ENCODE data around the gene SH3GL3. TPM values are rescaled to one million over a fixed set of nuclear protein-coding genes. Genes with fewer than 3 reads are reported as not detected.

Gene SH3GL3
- total and polyA plus RNA-seq, 2 of the 4 experiments (the other 2 are of a cell fraction) = not detected

GRCh38 chr15:83499476-83499875 is 52.3 kb downstream of the SH3GL3 start:
- H3K27me3 ChIP-seq (ENCODE audit: control insufficient read depth, insufficient read depth, low read length) = no peaks in the 10 kb centered on the region
- H3K18ac ChIP-seq (ENCODE audit: low read depth, low read length) = no peak overlapping the region
- intact Hi-C loops (cut with micrococcal nuclease) = no loop called here
- ChIA-PET CTCF (no interaction called here), POLR2A (ENCODE audit: unreplicated experiment) (no interaction called here)
- no peak overlapping the region for H2BK20ac ChIP-seq (ENCODE audit: low read depth, low read length)
- H3K23ac ChIP-seq (ENCODE audit: low read depth, low read length) = no peak overlapping the region
- no peak overlapping the region for H3K14ac ChIP-seq (replicated peaks; ENCODE audit: low read depth, low read length)
- H4K91ac ChIP-seq (ENCODE audit: insufficient read depth, low read depth, low read length) = no peak overlapping the region
- no peak for DNase-seq
- ATAC-seq (ENCODE audit: low read depth) = no peak
- H2BK5ac ChIP-seq (ENCODE audit: low read depth, low read length, poor library complexity, severe bottlenecking) = no peak overlapping the region
- H3K56ac ChIP-seq (ENCODE audit: extremely low read depth, insufficient read depth, low read length) = no peak overlapping the region
- BruUV-seq (replicated peaks) = no TSS peak
- no peak overlapping the region for H4K8ac ChIP-seq (ENCODE audit: low read depth in 2 of 2, low read length in 2 of 2)
- in situ Hi-C loops (cut with MboI; ENCODE audit: low sequenced_read_pairs) = no loop called here
- no peak overlapping the region for H3K4me2 ChIP-seq (ENCODE audit: low read depth, low read length)
- H3K27ac ChIP-seq (ENCODE audit: insufficient read depth, low read length) = no peak overlapping the region
- peaks cover 6% of the 10 kb centered on the region for H3K9me3 ChIP-seq (ENCODE audit: control insufficient read depth, insufficient read depth, low read length)
- H4K20me1 ChIP-seq (ENCODE audit: insufficient read depth, low read length) = no peaks in the 10 kb centered on the region
- no peak overlapping the region for H2BK15ac ChIP-seq (ENCODE audit: low read depth, low read length)
- no peak overlapping the region for H2AK5ac ChIP-seq (ENCODE audit: low read depth, low read length)
- no peak overlapping the region for H3K9ac ChIP-seq (ENCODE audit: low read depth, low read length)
- H3K9me1 ChIP-seq (ENCODE audit: insufficient read depth, low read length) = no peaks in the 10 kb centered on the region
- no peaks in the 10 kb centered on the region for H3K4me1 ChIP-seq (ENCODE audit: control insufficient read depth, insufficient read depth, low read length)
- dilution Hi-C loops (cut with HindIII; ENCODE audit: low sequenced_read_pairs, unreplicated experiment) = no loop called here
- H3K36me3 ChIP-seq (ENCODE audit: control insufficient read depth, insufficient read depth, low read length) = no peaks in the 10 kb centered on the region
- no CpG with 5 or more reads among the region's 2 CpGs for WGBS, 2 experiments (ENCODE audit: extremely low coverage in 2 of 2, insufficient read length in 1 of 2)
- H3K4me3 ChIP-seq (ENCODE audit: insufficient read depth, low read depth, low read length) = no peak overlapping the region
- no peaks in the 10 kb centered on the region for H3K79me1 ChIP-seq (ENCODE audit: low read depth in 1 of 2, low read length in 2 of 2)
- no peak overlapping the region for H3K4ac ChIP-seq (ENCODE audit: low read depth, low read length)
- H2AFZ ChIP-seq (replicated peaks; ENCODE audit: low read length, poor library complexity) = no peak overlapping the region
- no peak overlapping the region for H2AK9ac ChIP-seq (replicated peaks; ENCODE audit: low read depth, low read length, poor library complexity)
- TF ChIP-seq RAD21 (IDR thresholded peaks at IDR 0.05; ENCODE audit: low read length) (no peak), ELK1 (IDR thresholded peaks at IDR 0.05; ENCODE audit: borderline replicate concordance, low read depth, low read length) (no peak), BHLHE40 (IDR thresholded peaks at IDR 0.05; ENCODE audit: low read depth, low read length) (no peak), SMC3 (IDR thresholded peaks at IDR 0.05; ENCODE audit: low read depth, low read length) (no peak), MAZ (IDR thresholded peaks at IDR 0.05; ENCODE audit: borderline replicate concordance, low read depth, low read length) (no peak), CHD1 (IDR thresholded peaks at IDR 0.05; ENCODE audit: low read depth, low read length) (no peak), CEBPB (IDR thresholded peaks at IDR 0.05; ENCODE audit: low read depth, low read length) (no peak), NFE2L2 (IDR thresholded peaks at IDR 0.05; ENCODE audit: low read depth, low read length) (no peak), MAFK (IDR thresholded peaks at IDR 0.05; ENCODE audit: low read depth, low read length) (no peak)
- TF ChIP-seq, protein P1, sequence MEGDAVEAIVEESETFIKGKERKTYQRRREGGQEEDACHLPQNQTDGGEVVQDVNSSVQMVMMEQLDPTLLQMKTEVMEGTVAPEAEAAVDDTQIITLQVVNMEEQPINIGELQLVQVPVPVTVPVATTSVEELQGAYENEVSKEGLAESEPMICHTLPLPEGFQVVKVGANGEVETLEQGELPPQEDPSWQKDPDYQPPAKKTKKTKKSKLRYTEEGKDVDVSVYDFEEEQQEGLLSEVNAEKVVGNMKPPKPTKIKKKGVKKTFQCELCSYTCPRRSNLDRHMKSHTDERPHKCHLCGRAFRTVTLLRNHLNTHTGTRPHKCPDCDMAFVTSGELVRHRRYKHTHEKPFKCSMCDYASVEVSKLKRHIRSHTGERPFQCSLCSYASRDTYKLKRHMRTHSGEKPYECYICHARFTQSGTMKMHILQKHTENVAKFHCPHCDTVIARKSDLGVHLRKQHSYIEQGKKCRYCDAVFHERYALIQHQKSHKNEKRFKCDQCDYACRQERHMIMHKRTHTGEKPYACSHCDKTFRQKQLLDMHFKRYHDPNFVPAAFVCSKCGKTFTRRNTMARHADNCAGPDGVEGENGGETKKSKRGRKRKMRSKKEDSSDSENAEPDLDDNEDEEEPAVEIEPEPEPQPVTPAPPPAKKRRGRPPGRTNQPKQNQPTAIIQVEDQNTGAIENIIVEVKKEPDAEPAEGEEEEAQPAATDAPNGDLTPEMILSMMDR (conservative IDR thresholded peaks at IDR 0.05; ENCODE audit: low read depth, low read length) = no peak
- TF ChIP-seq, protein P2, sequence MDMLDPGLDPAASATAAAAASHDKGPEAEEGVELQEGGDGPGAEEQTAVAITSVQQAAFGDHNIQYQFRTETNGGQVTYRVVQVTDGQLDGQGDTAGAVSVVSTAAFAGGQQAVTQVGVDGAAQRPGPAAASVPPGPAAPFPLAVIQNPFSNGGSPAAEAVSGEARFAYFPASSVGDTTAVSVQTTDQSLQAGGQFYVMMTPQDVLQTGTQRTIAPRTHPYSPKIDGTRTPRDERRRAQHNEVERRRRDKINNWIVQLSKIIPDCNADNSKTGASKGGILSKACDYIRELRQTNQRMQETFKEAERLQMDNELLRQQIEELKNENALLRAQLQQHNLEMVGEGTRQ (IDR thresholded peaks at IDR 0.05; ENCODE audit: low read depth, low read length) = no peak
- no peak overlapping the region for H4K5ac ChIP-seq (ENCODE audit: low read depth, low read length)
- no peak overlapping the region for H2BK120ac ChIP-seq (ENCODE audit: low read depth, low read length)
